Activated CD8-positive, alpha-beta memory T cell treated with anti-CD3 and anti-CD28 coated beads, Interleukin-2, amount 50 U/mL, for 48 hours (primary cell): ENCODE data around the gene CEP89.
"Not testable (repeated sequence)": the region's sequence is repeated elsewhere in the genome, so short reads cannot be mapped to it uniquely, and the experiment has no call there.

Experiments
- DNase-seq: peaks from one replicate; pipeline ENCODE4 v3.0.0-alpha.2; 2020

Gene CEP89

GRCh38 chr19:32868206-32868950, 103.4 kb downstream of the CEP89 start:
- DNase-seq: peak; percentile 36

- peak; percentile 13 for DNase-seq
These were observed 104.3 kb downstream of the CEP89 start for GRCh38 chr19:32867436-32867835.

GRCh38 chr19:32866564-32867265, 105.0 kb downstream of the CEP89 start:
- DNase-seq: peak; percentile 42

GRCh38 chr19:32866061-32866460, 105.7 kb downstream of the CEP89 start:
- DNase-seq: no peak

GRCh38 chr19:32865326-32865725, 106.4 kb downstream of the CEP89 start:
- DNase-seq: no peak

GRCh38 chr19:32864318-32865007, 107.3 kb downstream of the CEP89 start:
- no peak for DNase-seq

GRCh38 chr19:32863841-32864240, 107.9 kb downstream of the CEP89 start:
- no peak for DNase-seq

GRCh38 chr19:32863301-32863700, 108.5 kb downstream of the CEP89 start:
- no peak for DNase-seq

GRCh38 chr19:32862741-32863140, 109.0 kb downstream of the CEP89 start:
- peak; percentile 6 for DNase-seq

GRCh38 chr19:32862173-32862572, 109.6 kb downstream of the CEP89 start:
- DNase-seq: no peak

- peak; percentile 4 for DNase-seq
These were observed 110.2 kb downstream of the CEP89 start for GRCh38 chr19:32861596-32861995.

- peak; percentile 37 for DNase-seq
These were observed 112.2 kb downstream of the CEP89 start for GRCh38 chr19:32859591-32859990.

- DNase-seq: no peak
These were observed 113.2 kb downstream of the CEP89 start for GRCh38 chr19:32858559-32858958.

GRCh38 chr19:32858155-32858554, 113.6 kb downstream of the CEP89 start:
- DNase-seq: no peak

GRCh38 chr19:32857584-32857983, 114.2 kb downstream of the CEP89 start:
- DNase-seq: no peak

GRCh38 chr19:32856818-32857217, 114.9 kb downstream of the CEP89 start:
- not testable (repeated sequence) for DNase-seq

GRCh38 chr19:32852216-32852615, 119.5 kb downstream of the CEP89 start:
- DNase-seq: no peak

- DNase-seq: not testable (repeated sequence)
These were observed 123.7 kb downstream of the CEP89 start for GRCh38 chr19:32848035-32848434.

GRCh38 chr19:32843716-32844245, 128.0 kb downstream of the CEP89 start:
- no peak for DNase-seq

- DNase-seq: no peak
These were observed 129.7 kb downstream of the CEP89 start for GRCh38 chr19:32842061-32842460.

GRCh38 chr19:32837531-32837930, 134.2 kb downstream of the CEP89 start:
- no peak for DNase-seq

- DNase-seq: not testable (repeated sequence)
These were observed 138.4 kb downstream of the CEP89 start for GRCh38 chr19:32833388-32833787.

GRCh38 chr19:32832825-32833224, 138.9 kb downstream of the CEP89 start:
- DNase-seq: not testable (repeated sequence)
